ENCODE measurements around the gene DENND4C. TPM values are rescaled to one million over a fixed set of nuclear protein-coding genes. Genes with fewer than 3 reads are reported as not detected.

DENND4C gene
- polyA plus RNA-seq, 1 of the 3 experiments (the other 2 are of a cell fraction), result 7.5 TPM

- no peak for TF ChIP-seq MEF2A (IDR thresholded peaks at IDR 0.05; ENCODE audit: borderline replicate concordance, low read depth)
- no peak for TF ChIP-seq USF1 (IDR thresholded peaks at IDR 0.05; ENCODE audit: borderline replicate concordance, low read depth)
- TF ChIP-seq RCOR1 (IDR thresholded peaks at IDR 0.05; ENCODE audit: low read length), result no peak
- TF ChIP-seq MXI1 (IDR thresholded peaks at IDR 0.05; ENCODE audit: low read depth, low read length), result peak; percentile 83
- no peak for TF ChIP-seq FOXM1 (IDR thresholded peaks at IDR 0.05; ENCODE audit: low read depth)
- no peak for TF ChIP-seq RAD21 (IDR thresholded peaks at IDR 0.05; ENCODE audit: low read length)
- TF ChIP-seq, protein P1, sequence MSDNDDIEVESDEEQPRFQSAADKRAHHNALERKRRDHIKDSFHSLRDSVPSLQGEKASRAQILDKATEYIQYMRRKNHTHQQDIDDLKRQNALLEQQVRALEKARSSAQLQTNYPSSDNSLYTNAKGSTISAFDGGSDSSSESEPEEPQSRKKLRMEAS (IDR thresholded peaks at IDR 0.05; ENCODE audit: low read depth), result peak; percentile 58; the same call in 1 of the 2 replicates
- no peak for TF ChIP-seq EZH2phosphoT487 (IDR thresholded peaks at IDR 0.05; ENCODE audit: borderline replicate concordance, low read depth)
- TF ChIP-seq TAF1 (IDR thresholded peaks at IDR 0.05; ENCODE audit: borderline replicate concordance, low read depth, low read length), result peak; percentile 57
- TF ChIP-seq TEAD4 (IDR thresholded peaks at IDR 0.05; ENCODE audit: borderline replicate concordance, insufficient read depth), result no peak
- peak; percentile 70 for TF ChIP-seq NRF1 (IDR thresholded peaks at IDR 0.05; ENCODE audit: low read depth, low read length)
- TF ChIP-seq JUND (IDR thresholded peaks at IDR 0.05), result no peak
These were observed at the start of gene DENND4C (continued) for GRCh38 chr9:19230355-19231125.

GRCh38 chr9:19180991-19181390, 49.5 kb upstream of the DENND4C start:
- H3K9me3 ChIP-seq, result no peaks in the 10 kb centered on the region
- DNase-seq, result no peak
- 88% methylated on average over 5 of the region's 5 CpGs for WGBS (ENCODE audit: low lambda C conversion rate)
- H3K4me3 ChIP-seq (ENCODE audit: low read depth in 2 of 2, low read length in 1 of 2), result no peak overlapping the region
- no peaks in the 10 kb centered on the region for H3K36me3 ChIP-seq (replicated peaks in 1 of 2; ENCODE audit: control insufficient read depth in 1 of 2, insufficient read depth in 2 of 2, low read length in 1 of 2)
- no peaks in the 10 kb centered on the region for H3K79me2 ChIP-seq (ENCODE audit: insufficient read depth)
- no peaks in the 10 kb centered on the region for H4K20me1 ChIP-seq (ENCODE audit: insufficient read depth)
- no peak overlapping the region for H3K4me2 ChIP-seq
- H3K27ac ChIP-seq (ENCODE audit: low read depth in 2 of 2, low read length in 1 of 2), result no peak overlapping the region
- H2AFZ ChIP-seq (ENCODE audit: low read depth), result no peak overlapping the region
- no peaks in the 10 kb centered on the region for H3K9me2 ChIP-seq
- H3K4me1 ChIP-seq (ENCODE audit: control insufficient read depth in 1 of 2, insufficient read depth in 2 of 2, low read depth in 1 of 2, low read length in 1 of 2), result peaks cover 2 to 5% of the 10 kb centered on the region in 2 experiments; a peak in 1 of 4 replicates
- POLR2A ChIA-PET, result no interaction called here
- no peaks in the 10 kb centered on the region for H3K27me3 ChIP-seq (ENCODE audit: insufficient read depth)
- H3K9ac ChIP-seq, result no peak overlapping the region
- peaks cover 12% of the 10 kb centered on the region for H3F3A ChIP-seq (replicated peaks; ENCODE audit: insufficient read depth)
- TF ChIP-seq RAD21 (IDR thresholded peaks at IDR 0.05; ENCODE audit: low read length) (no peak), FOXJ3 (CRISPR knock-in tag; IDR thresholded peaks at IDR 0.05) (no peak), SMC3 (IDR thresholded peaks at IDR 0.05; ENCODE audit: low read depth, low read length) (no peak), USF1 (IDR thresholded peaks at IDR 0.05; ENCODE audit: borderline replicate concordance, low read depth) (no peak), RCOR1 (IDR thresholded peaks at IDR 0.05; ENCODE audit: low read length) (no peak), EZH2phosphoT487 (IDR thresholded peaks at IDR 0.05; ENCODE audit: borderline replicate concordance, low read depth) (no peak)
- CTCF ChIA-PET, result interaction anchor here (1.0 to 1.1 kb wide), 2 partner anchors 10 to 21 kb away, joined by 3 read pairs; no protein-coding TSS in a partner anchor

Data from SK-N-SH (cell line).